OCI-LY1 (cell line): ENCODE results near the gene TTC21A.

ENCODE experiments used
- H2AFZ ChIP-seq: fragments of 200-600 bp; sonication (generic), shearing (Covaris generic); 2 replicates; pipeline ENCODE4 v1.6.0; 2014; ENCODE audit warnings: antibody characterized with exemption, mild to moderate bottlenecking, low read length
- H3F3A ChIP-seq: fragments of 200-600 bp; sonication (generic), shearing (Covaris generic); 2 replicates; pipeline ENCODE4 v1.6.0; 2014; ENCODE audit warnings: mild to moderate bottlenecking, antibody characterized with exemption, low read length, moderate library complexity; ENCODE audit not compliant: insufficient read depth
- H3K27ac ChIP-seq: fragments of 200-600 bp; sonication (generic); 2 replicates; pipeline ENCODE4 v1.5.1; 2014; ENCODE audit warnings: low read length, mixed run types, mild to moderate bottlenecking, low read depth; ENCODE audit not compliant: poor library complexity, severe bottlenecking
- H3K27me3 ChIP-seq: fragments of 200-600 bp; sonication (generic); 2 replicates; pipeline ENCODE4 v1.6.0; 2014; ENCODE audit warnings: antibody characterized with exemption, mild to moderate bottlenecking, low read length, moderate library complexity; ENCODE audit not compliant: insufficient read depth
- H3K36me3 ChIP-seq: fragments of 200-600 bp; sonication (generic); 2 replicates; pipeline ENCODE4 v1.6.1; 2014; ENCODE audit warnings: mild to moderate bottlenecking, antibody characterized with exemption, low read length, moderate library complexity, mixed read lengths; ENCODE audit not compliant: insufficient read depth
- H3K4me1 ChIP-seq: fragments of 200-600 bp; sonication (generic); 2 replicates; pipeline ENCODE4 v1.5.1; 2014; ENCODE audit warnings: mild to moderate bottlenecking, low read length, moderate library complexity; ENCODE audit not compliant: insufficient read depth, severe bottlenecking
- H3K4me2 ChIP-seq: fragments of 200-600 bp; sonication (generic), shearing (Covaris generic); 2 replicates; pipeline ENCODE4 v1.6.1; 2014; ENCODE audit warnings: low read length
- H3K4me3 ChIP-seq: fragments of 200-600 bp; sonication (generic); 2 replicates; pipeline ENCODE4 v1.5.1; 2014; ENCODE audit warnings: low read length, low read depth, mild to moderate bottlenecking, mixed read lengths; ENCODE audit not compliant: poor library complexity, severe bottlenecking
- H3K79me2 ChIP-seq: fragments of 200-600 bp; shearing (Covaris generic); 2 replicates; pipeline ENCODE4 v1.6.1; 2016; ENCODE audit warnings: mixed run types, low read length, mixed read lengths; ENCODE audit not compliant: insufficient read depth
- H3K9ac ChIP-seq: fragments of 200-600 bp; sonication (generic), shearing (Covaris generic); 2 replicates; pipeline ENCODE4 v1.6.1; 2014; ENCODE audit warnings: mild to moderate bottlenecking, low read length, mixed read lengths
- H3K9me2 ChIP-seq: fragments of 200-600 bp; sonication (generic), shearing (Covaris generic); 2 replicates; pipeline ENCODE4 v1.6.1; 2014; ENCODE audit warnings: low read depth, mild to moderate bottlenecking, low read length, mixed read lengths
- H3K9me3 ChIP-seq: fragments of 200-600 bp; shearing (Covaris generic); 2 replicates; pipeline ENCODE4 v1.6.1; 2014; ENCODE audit warnings: low read length, mixed read lengths
- H4K20me1 ChIP-seq: fragments of 200-600 bp; sonication (generic), shearing (Covaris generic); 2 replicates; pipeline ENCODE4 v1.6.0; 2016; ENCODE audit warnings: mild to moderate bottlenecking, low read length; ENCODE audit not compliant: insufficient read depth
- CTCF ChIP-seq: fragments of 200-600 bp; sonication (generic), shearing (Covaris generic); IDR thresholded peaks from 2 replicates; pipeline ENCODE4 v1.5.1; 2017; ENCODE audit warnings: mild to moderate bottlenecking, antibody characterized with exemption, low read length, moderate library complexity, mixed read lengths
- EZH2 ChIP-seq: fragments of 200-600 bp; sonication (generic), shearing (Covaris generic); IDR thresholded peaks from 2 replicates; pipeline ENCODE4 v1.8.0; 2017; ENCODE audit warnings: borderline replicate concordance, mixed run types, mild to moderate bottlenecking, antibody characterized with exemption, low read length, moderate library complexity, mixed read lengths

The TTC21A gene

GRCh38 chr3:39130693-39131265 lies 23.3 kb downstream of the TTC21A start:
- no peak overlapping the region for H3K27ac ChIP-seq
- H3F3A ChIP-seq = no peaks in the 10 kb centered on the region
- no peaks in the 10 kb centered on the region for H4K20me1 ChIP-seq
- no peaks in the 10 kb centered on the region for H3K27me3 ChIP-seq
- H3K9ac ChIP-seq = no peak overlapping the region
- H3K4me1 ChIP-seq = peaks cover 18% of the 10 kb centered on the region
- H3K4me2 ChIP-seq = no peak overlapping the region
- no peaks in the 10 kb centered on the region for H3K9me3 ChIP-seq
- H3K79me2 ChIP-seq = no peaks in the 10 kb centered on the region
- H2AFZ ChIP-seq = no peak overlapping the region
- no peak overlapping the region for H3K4me3 ChIP-seq
- H3K36me3 ChIP-seq = no peaks in the 10 kb centered on the region
- no peaks in the 10 kb centered on the region for H3K9me2 ChIP-seq
- TF ChIP-seq CTCF = no peak
- TF ChIP-seq EZH2 = no peak

- H3K36me3 ChIP-seq = no peaks in the 10 kb centered on the region
- no peak overlapping the region for H3K4me2 ChIP-seq
- no peaks in the 10 kb centered on the region for H3K9me3 ChIP-seq
- H4K20me1 ChIP-seq = no peaks in the 10 kb centered on the region
- H3K27ac ChIP-seq = no peak overlapping the region
- H3K4me1 ChIP-seq = peaks cover 10% of the 10 kb centered on the region
- no peak overlapping the region for H3K9ac ChIP-seq
- no peaks in the 10 kb centered on the region for H3K79me2 ChIP-seq
- no peak overlapping the region for H2AFZ ChIP-seq
- H3K27me3 ChIP-seq = no peaks in the 10 kb centered on the region
- TF ChIP-seq EZH2 (no peak), CTCF (no peak)
- no peaks in the 10 kb centered on the region for H3K9me2 ChIP-seq
- no peaks in the 10 kb centered on the region for H3F3A ChIP-seq
- no peak overlapping the region for H3K4me3 ChIP-seq
Observed at GRCh38 chr3:39132096-39133092, 24.9 kb downstream of the TTC21A start.

GRCh38 chr3:39133093-39133490 lies 25.6 kb downstream of the TTC21A start:
- Histone ChIP-seq H3K9ac (no peak overlapping the region), H3F3A (no peaks in the 10 kb centered on the region), H3K36me3 (no peaks in the 10 kb centered on the region), H3K4me2 (no peak overlapping the region), H3K4me1 (peaks cover 3% of the 10 kb centered on the region), H4K20me1 (no peaks in the 10 kb centered on the region), H3K9me2 (no peaks in the 10 kb centered on the region), H3K9me3 (no peaks in the 10 kb centered on the region), H3K27me3 (no peaks in the 10 kb centered on the region), H2AFZ (no peak overlapping the region), H3K4me3 (no peak overlapping the region), H3K79me2 (no peaks in the 10 kb centered on the region), H3K27ac (no peak overlapping the region)
- TF ChIP-seq EZH2 = no peak
- no peak for TF ChIP-seq CTCF
